HTR-8/SVneo (cell line): Measurements from ENCODE around the gene WTAP.
"Not testable (repeated sequence)": the region's sequence is repeated elsewhere in the genome, so short reads cannot be mapped to it uniquely, and the experiment has no call there.

ENCODE experiments used
- DNase-seq: peaks from one replicate; pipeline ENCODE4 v3.0.0; 2011; ENCODE audit warnings: low spot score, mixed read lengths; ENCODE audit not compliant: insufficient read length
- FAIRE-seq: peaks from 2 replicates; lab custom pipeline; 2011; peaks lifted over from hg19 to GRCh38; lab: Jason Lieb, UNC

The WTAP gene

GRCh38 chr6:159790956-159791598, 63.8 kb downstream of the WTAP start:
- FAIRE-seq (no peak), DNase-seq (no peak)

DNA sequence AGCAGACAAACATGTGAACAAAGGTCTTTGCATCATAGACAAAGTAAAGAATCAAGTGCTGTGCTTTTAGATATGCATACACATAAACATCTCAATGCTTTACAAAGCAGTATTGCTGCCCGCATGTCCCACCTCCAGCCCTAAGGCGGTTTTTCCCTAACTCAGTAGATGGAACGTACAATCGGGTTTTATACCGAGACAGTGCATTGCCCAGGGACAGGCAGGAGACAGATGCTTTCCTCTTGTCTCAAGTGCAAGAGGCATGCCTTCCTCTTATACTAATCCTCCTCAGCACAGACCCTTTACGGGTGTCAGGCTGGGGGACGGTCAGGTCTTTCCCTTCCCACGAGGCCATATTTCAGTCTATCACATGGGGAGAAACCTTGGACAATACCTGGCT, 67.7 kb downstream of the WTAP start:
- not testable (repeated sequence) for DNase-seq, FAIRE-seq

DNA sequence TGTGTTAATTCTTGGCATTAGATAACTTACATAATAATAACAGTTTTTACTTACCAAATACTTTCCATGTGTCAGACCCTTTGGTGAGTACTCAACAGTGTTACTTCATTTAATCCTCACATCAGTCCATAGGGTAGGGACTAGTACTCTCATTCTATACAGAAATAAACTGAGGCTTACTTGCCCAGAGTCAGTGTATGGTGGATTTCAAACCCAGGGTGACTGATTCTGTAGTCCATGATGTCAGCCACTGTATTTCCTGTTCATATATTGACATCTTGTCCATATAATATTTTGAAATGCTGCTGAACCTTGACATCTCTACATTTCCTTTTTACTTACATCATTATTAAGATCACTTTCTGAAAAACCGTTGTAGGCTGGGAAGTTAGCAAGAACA, 70.2 kb downstream of the WTAP start:
- FAIRE-seq = no peak

GRCh38 chr6:159800141-159800865, 73.0 kb downstream of the WTAP start, which contains the start of gene PNLDC1:
Gene PNLDC1, plus strand, starts transcription at chr6:159800276. Its CDS starts 32 bp downstream, at chr6:159800308.
- DNase-seq (no peak), FAIRE-seq (no peak)

More for the DNA sequence above, 70.2 kb downstream of the WTAP start:
- DNase-seq = no peak

- no peak for FAIRE-seq
- DNase-seq = no peak
Measured at GRCh38 chr6:159801935-159802334, 74.6 kb downstream of the WTAP start.

GRCh38 chr6:159804504-159804903, 77.2 kb downstream of the WTAP start:
- DNase-seq = no peak
- FAIRE-seq = no peak

GRCh38 chr6:159805440-159806020, 78.2 kb downstream of the WTAP start:
- no peak for FAIRE-seq
- no peak for DNase-seq
